ENCODE data around the gene UBAC1. TPM values are rescaled to one million over a fixed set of nuclear protein-coding genes. Genes with fewer than 3 reads are reported as not detected.

Gene UBAC1
- total and polyA plus RNA-seq, 9 of the 15 experiments (the other 6 are each of a cell fraction or from before 2014, with no cell fraction given): 94.0 to 399 (median 228) TPM

DNA sequence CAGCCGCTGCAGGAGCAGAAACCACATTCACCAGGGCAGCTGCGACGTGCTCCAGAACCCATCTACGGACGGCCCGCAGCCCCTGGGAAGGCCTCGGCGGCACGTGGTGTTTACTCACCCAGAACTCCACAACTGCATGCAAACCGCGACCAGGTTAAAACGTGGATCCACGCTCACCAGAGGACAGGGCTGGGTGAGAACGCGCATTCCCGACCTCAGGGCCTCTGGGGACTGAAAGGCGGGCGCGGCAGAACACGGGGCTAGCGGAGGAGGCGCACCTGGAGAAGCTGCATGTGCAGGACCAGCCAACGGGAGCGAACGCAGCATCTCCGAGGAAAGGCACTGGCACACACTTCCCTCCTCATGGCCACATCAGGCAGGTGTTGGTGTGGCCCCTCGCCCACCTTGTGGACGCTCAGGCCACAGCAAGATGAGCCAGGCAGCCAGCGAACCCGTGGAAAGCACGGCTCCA lies 29.8 kb downstream of the UBAC1 start (continued):
- no peak for TF ChIP-seq AFF4 (CRISPR knock-in tag; IDR thresholded peaks at IDR 0.05)
- peak; percentile 58 for TF ChIP-seq POLR2A (conservative IDR thresholded peaks at IDR 0.05)
- TF ChIP-seq KLF13 (tag; IDR thresholded peaks at IDR 0.05; ENCODE audit: borderline replicate concordance, low read depth): no peak
- no peak for TF ChIP-seq TRIM28 (IDR thresholded peaks at IDR 0.05)
- TF ChIP-seq CCAR2 (IDR thresholded peaks at IDR 0.05; ENCODE audit: low read depth, low read length): no peak
- no peak for TF ChIP-seq ZBTB43 (CRISPR knock-in tag; IDR thresholded peaks at IDR 0.05)
- TF ChIP-seq YY1 (IDR thresholded peaks at IDR 0.05; ENCODE audit: borderline replicate concordance in 1 of 3, control insufficient read depth in 1 of 3, extremely low read depth in 1 of 3, insufficient read depth in 3 of 3, insufficient read length in 1 of 3, insufficient replicate concordance in 2 of 3, low read depth in 1 of 3, low read length in 2 of 3): no peak
- TF ChIP-seq, protein P1, sequence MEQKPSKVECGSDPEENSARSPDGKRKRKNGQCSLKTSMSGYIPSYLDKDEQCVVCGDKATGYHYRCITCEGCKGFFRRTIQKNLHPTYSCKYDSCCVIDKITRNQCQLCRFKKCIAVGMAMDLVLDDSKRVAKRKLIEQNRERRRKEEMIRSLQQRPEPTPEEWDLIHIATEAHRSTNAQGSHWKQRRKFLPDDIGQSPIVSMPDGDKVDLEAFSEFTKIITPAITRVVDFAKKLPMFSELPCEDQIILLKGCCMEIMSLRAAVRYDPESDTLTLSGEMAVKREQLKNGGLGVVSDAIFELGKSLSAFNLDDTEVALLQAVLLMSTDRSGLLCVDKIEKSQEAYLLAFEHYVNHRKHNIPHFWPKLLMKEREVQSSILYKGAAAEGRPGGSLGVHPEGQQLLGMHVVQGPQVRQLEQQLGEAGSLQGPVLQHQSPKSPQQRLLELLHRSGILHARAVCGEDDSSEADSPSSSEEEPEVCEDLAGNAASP (IDR thresholded peaks at IDR 0.05): no peak
- TF ChIP-seq MCM2 (IDR thresholded peaks at IDR 0.05; ENCODE audit: low read depth): no peak
- TF ChIP-seq, protein P2, sequence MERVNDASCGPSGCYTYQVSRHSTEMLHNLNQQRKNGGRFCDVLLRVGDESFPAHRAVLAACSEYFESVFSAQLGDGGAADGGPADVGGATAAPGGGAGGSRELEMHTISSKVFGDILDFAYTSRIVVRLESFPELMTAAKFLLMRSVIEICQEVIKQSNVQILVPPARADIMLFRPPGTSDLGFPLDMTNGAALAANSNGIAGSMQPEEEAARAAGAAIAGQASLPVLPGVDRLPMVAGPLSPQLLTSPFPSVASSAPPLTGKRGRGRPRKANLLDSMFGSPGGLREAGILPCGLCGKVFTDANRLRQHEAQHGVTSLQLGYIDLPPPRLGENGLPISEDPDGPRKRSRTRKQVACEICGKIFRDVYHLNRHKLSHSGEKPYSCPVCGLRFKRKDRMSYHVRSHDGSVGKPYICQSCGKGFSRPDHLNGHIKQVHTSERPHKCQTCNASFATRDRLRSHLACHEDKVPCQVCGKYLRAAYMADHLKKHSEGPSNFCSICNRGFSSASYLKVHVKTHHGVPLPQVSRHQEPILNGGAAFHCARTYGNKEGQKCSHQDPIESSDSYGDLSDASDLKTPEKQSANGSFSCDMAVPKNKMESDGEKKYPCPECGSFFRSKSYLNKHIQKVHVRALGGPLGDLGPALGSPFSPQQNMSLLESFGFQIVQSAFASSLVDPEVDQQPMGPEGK (CRISPR knock-in tag; IDR thresholded peaks at IDR 0.05; ENCODE audit: borderline replicate concordance): no peak
- TF ChIP-seq TSC22D4 (tag; IDR thresholded peaks at IDR 0.05): no peak
- TF ChIP-seq, protein P3, sequence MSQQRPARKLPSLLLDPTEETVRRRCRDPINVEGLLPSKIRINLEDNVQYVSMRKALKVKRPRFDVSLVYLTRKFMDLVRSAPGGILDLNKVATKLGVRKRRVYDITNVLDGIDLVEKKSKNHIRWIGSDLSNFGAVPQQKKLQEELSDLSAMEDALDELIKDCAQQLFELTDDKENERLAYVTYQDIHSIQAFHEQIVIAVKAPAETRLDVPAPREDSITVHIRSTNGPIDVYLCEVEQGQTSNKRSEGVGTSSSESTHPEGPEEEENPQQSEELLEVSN (IDR thresholded peaks at IDR 0.05; ENCODE audit: borderline replicate concordance in 1 of 2, extremely low read depth in 1 of 2, insufficient read depth in 1 of 2, insufficient read length in 1 of 2, low read depth in 1 of 2, low read length in 1 of 2, poor library complexity in 1 of 2, severe bottlenecking in 1 of 2): no peak
- TF ChIP-seq LCOR (CRISPR knock-in tag; IDR thresholded peaks at IDR 0.05): peak; percentile 11; the same call in 1 of the 2 replicates
- TF ChIP-seq, protein P4, sequence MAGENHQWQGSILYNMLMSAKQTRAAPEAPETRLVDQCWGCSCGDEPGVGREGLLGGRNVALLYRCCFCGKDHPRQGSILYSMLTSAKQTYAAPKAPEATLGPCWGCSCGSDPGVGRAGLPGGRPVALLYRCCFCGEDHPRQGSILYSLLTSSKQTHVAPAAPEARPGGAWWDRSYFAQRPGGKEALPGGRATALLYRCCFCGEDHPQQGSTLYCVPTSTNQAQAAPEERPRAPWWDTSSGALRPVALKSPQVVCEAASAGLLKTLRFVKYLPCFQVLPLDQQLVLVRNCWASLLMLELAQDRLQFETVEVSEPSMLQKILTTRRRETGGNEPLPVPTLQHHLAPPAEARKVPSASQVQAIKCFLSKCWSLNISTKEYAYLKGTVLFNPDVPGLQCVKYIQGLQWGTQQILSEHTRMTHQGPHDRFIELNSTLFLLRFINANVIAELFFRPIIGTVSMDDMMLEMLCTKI (IDR thresholded peaks at IDR 0.05; ENCODE audit: partially characterized antibody): no peak
- no peak for TF ChIP-seq HDGF (IDR thresholded peaks at IDR 0.05)
- TF ChIP-seq SMAD1 (IDR thresholded peaks at IDR 0.05; ENCODE audit: low read depth, low read length, partially characterized antibody): no peak
